Endodermal cell (in vitro differentiated cells): Measurements from ENCODE around the gene FBRSL1. TPM values are rescaled to one million over a fixed set of nuclear protein-coding genes. Genes with fewer than 3 reads are reported as not detected.

Experiments
- DNase-seq: peaks from one replicate; pipeline ENCODE4 v3.0.0-alpha.2; 2017
- H3K27ac ChIP-seq: 2 replicates; pipeline ENCODE4 v1.5.1; 2013; ENCODE audit warnings: mild to moderate bottlenecking, low read depth, low read length, moderate library complexity
- H3K27me3 ChIP-seq: 2 replicates; pipeline ENCODE4 v1.6.1; 2013; ENCODE audit warnings: mild to moderate bottlenecking, low read length, moderate library complexity; ENCODE audit not compliant: insufficient read depth, control insufficient read depth, poor library complexity, severe bottlenecking
- H3K36me3 ChIP-seq: 2 replicates; pipeline ENCODE4 v1.7.0; 2013; ENCODE audit warnings: mild to moderate bottlenecking, low read length, moderate library complexity; ENCODE audit not compliant: control insufficient read depth, insufficient read depth
- H3K4me1 ChIP-seq: one replicate; pipeline ENCODE4 v1.7.0; 2013; ENCODE audit warnings: low read length; ENCODE audit not compliant: control insufficient read depth, insufficient read depth
- H3K4me3 ChIP-seq: 2 replicates; pipeline ENCODE4 v1.5.1; 2013; ENCODE audit warnings: mild to moderate bottlenecking, low read length, moderate library complexity
- H3K9ac ChIP-seq: 2 replicates; pipeline ENCODE4 v1.6.1; 2013; ENCODE audit warnings: mild to moderate bottlenecking, low read length, moderate library complexity; ENCODE audit not compliant: poor library complexity, severe bottlenecking; ENCODE audit errors: extremely low read depth
- H3K9me3 ChIP-seq: 2 replicates; pipeline ENCODE4 v1.6.1; 2013; ENCODE audit warnings: mild to moderate bottlenecking, low read length, moderate library complexity; ENCODE audit not compliant: control insufficient read depth
- H3K27ac Mint-ChIP-seq: 2 replicates; pipeline ENCODE4 v1.8.0; 2020; ENCODE audit warnings: mixed read lengths
- H3K27me3 Mint-ChIP-seq: 2 replicates; pipeline ENCODE4 v1.8.0; 2021; ENCODE audit warnings: mild to moderate bottlenecking, mixed read lengths; ENCODE audit not compliant: insufficient read depth
- H3K36me3 Mint-ChIP-seq: 2 replicates; pipeline ENCODE4 v1.8.0; 2020; ENCODE audit warnings: low read depth, mixed read lengths
- H3K4me1 Mint-ChIP-seq: 2 replicates; pipeline ENCODE4 v1.8.0; 2020; ENCODE audit warnings: mixed read lengths
- H3K4me3 Mint-ChIP-seq: 2 replicates; pipeline ENCODE4 v1.8.0; 2020; ENCODE audit warnings: mild to moderate bottlenecking, moderate library complexity, mixed read lengths
- H3K9me3 Mint-ChIP-seq: 2 replicates; pipeline ENCODE4 v1.8.0; 2020; ENCODE audit warnings: mild to moderate bottlenecking, mixed read lengths
- WGBS, 2 experiments: methylation state at CpG; one replicate each; pipeline versions ENCODE4 v1.1.5 to v1.1.7; 2013; ENCODE audit warnings: missing lambda C conversion rate in 2 of 2, mixed read lengths in 1 of 2; ENCODE audit not compliant: insufficient coverage in 1 of 2, insufficient read length in 1 of 2; 5-methylcytosine and 5-hydroxymethylcytosine counted together
- total RNA-seq, 2 donors: library from RNA; stranded (reverse); fragmentation: NEBNext Ultra II Directional in 1 of 2; extraction: Animal tissue kit (Norgen Biotek cat#: 25700) in 1 of 2; gene quantifications; 2 replicates in 1 of 2; 3 replicates in 1 of 2; pipeline ENCODE4 v1.2.1, GENCODE V29; 2021
- TF ChIP-seq, protein P1 (sequence below): fragments of 200-600 bp; sonication (generic); conservative IDR thresholded peaks from 2 replicates; pipeline ENCODE4 v1.5.0; 2021; ENCODE audit warnings: antibody characterized with exemption, mild to moderate bottlenecking

Gene FBRSL1
- total RNA-seq, 2 donors from 2014 or later = 74.9 to 92.3 TPM

- Histone ChIP-seq H3K9ac (no peak overlapping the region), H3K27me3 (no peaks in the 10 kb centered on the region), H3K4me3 (no peak overlapping the region), H3K27ac (no peak overlapping the region), H3K36me3 (no peaks in the 10 kb centered on the region), H3K9me3 (no peaks in the 10 kb centered on the region), H3K4me1 (no peaks in the 10 kb centered on the region)
- TF ChIP-seq, protein P1, sequence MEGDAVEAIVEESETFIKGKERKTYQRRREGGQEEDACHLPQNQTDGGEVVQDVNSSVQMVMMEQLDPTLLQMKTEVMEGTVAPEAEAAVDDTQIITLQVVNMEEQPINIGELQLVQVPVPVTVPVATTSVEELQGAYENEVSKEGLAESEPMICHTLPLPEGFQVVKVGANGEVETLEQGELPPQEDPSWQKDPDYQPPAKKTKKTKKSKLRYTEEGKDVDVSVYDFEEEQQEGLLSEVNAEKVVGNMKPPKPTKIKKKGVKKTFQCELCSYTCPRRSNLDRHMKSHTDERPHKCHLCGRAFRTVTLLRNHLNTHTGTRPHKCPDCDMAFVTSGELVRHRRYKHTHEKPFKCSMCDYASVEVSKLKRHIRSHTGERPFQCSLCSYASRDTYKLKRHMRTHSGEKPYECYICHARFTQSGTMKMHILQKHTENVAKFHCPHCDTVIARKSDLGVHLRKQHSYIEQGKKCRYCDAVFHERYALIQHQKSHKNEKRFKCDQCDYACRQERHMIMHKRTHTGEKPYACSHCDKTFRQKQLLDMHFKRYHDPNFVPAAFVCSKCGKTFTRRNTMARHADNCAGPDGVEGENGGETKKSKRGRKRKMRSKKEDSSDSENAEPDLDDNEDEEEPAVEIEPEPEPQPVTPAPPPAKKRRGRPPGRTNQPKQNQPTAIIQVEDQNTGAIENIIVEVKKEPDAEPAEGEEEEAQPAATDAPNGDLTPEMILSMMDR = no peak
- DNase-seq = no peak
- Mint-ChIP-seq H3K4me3 (no peak overlapping the region), H3K27me3 (no peaks in the 10 kb centered on the region), H3K27ac (no peak overlapping the region), H3K9me3 (no peaks in the 10 kb centered on the region), H3K36me3 (no peaks in the 10 kb centered on the region), H3K4me1 (peaks cover 9% of the 10 kb centered on the region)
- WGBS, 2 experiments = 94 to 100% methylated on average over 1 to 9 of the region's 9 CpGs
Observed at GRCh38 chr12:132500856-132501180, 10.9 kb downstream of the FBRSL1 start.

- H3K27ac Mint-ChIP-seq = no peak overlapping the region
- H3K36me3 Mint-ChIP-seq = no peaks in the 10 kb centered on the region
- no peak overlapping the region for H3K4me3 Mint-ChIP-seq
Observed at GRCh38 chr12:132501204-132501940, 11.4 kb downstream of the FBRSL1 start.

DNA sequence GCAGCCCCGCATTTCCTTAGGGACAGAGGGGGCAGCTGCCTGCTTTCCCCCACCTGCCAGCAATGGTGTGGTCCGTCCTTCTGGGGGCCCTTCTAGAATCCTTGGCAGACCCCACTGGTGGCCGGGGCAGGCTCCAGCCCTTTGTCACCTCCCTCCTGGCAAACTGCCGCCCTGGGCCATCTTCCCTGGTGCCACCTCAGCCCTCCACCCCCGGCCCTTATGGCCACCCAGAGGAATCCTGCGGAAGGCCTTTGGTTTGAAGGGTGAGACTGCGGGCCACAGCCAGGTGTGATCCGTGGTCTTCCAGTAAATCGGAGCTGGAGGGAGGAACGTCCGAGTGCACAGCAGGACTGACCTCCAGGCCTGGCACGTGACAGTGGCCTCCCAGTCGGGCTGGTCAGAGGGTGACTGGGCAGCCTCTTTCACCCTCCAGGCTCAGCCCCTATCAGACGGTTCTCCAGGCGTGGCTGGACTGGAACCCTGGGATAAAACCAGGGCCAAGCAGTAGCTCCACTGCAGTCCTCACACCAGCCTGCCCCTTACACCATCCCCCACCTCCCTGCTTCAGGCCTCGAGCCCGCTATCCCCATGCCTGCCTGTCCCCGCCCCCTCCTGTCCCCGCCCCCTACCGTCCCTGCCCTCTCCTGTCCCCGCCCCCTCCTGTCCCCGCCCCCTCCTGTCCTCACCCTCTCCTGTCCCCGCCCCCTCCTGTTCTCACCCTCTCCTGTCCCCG lies 12.4 kb downstream of the FBRSL1 start:
- no peak overlapping the region for H3K9ac ChIP-seq
- H3K9me3 Mint-ChIP-seq = no peaks in the 10 kb centered on the region
- H3K4me1 ChIP-seq = peaks cover 6% of the 10 kb centered on the region
- no peak overlapping the region for H3K4me3 ChIP-seq
- no peaks in the 10 kb centered on the region for H3K36me3 ChIP-seq
- DNase-seq = peak; percentile 94
- H3K9me3 ChIP-seq = no peaks in the 10 kb centered on the region
- 90% methylated on average over 7 to 16 of the region's 24 CpGs for WGBS, 2 experiments
- no peaks in the 10 kb centered on the region for H3K27me3 Mint-ChIP-seq
- H3K4me1 Mint-ChIP-seq = peaks cover 24% of the 10 kb centered on the region
- no peak overlapping the region for H3K4me3 Mint-ChIP-seq
- H3K27ac ChIP-seq = no peak overlapping the region
- no peaks in the 10 kb centered on the region for H3K27me3 ChIP-seq
- TF ChIP-seq, protein P1 = no peak
- no peak overlapping the region for H3K27ac Mint-ChIP-seq
- H3K36me3 Mint-ChIP-seq = no peaks in the 10 kb centered on the region

More at GRCh38 chr12:132501204-132501940, 11.4 kb downstream of the FBRSL1 start:
- Histone ChIP-seq H3K36me3 (no peaks in the 10 kb centered on the region), H3K9me3 (no peaks in the 10 kb centered on the region), H3K4me3 (no peak overlapping the region), H3K4me1 (no peaks in the 10 kb centered on the region), H3K27me3 (no peaks in the 10 kb centered on the region), H3K9ac (no peak overlapping the region), H3K27ac (no peak overlapping the region)
- peaks cover 15% of the 10 kb centered on the region for H3K4me1 Mint-ChIP-seq
- no peak for DNase-seq
- WGBS, 2 experiments = 85 to 87% methylated on average over 20 to 27 of the region's 27 CpGs
- no peaks in the 10 kb centered on the region for H3K9me3 Mint-ChIP-seq
- TF ChIP-seq, protein P1 = no peak
- no peaks in the 10 kb centered on the region for H3K27me3 Mint-ChIP-seq
